Lung (tissue), 12 donors: ENCODE data around the gene TMEM123. TPM values are rescaled to one million over a fixed set of nuclear protein-coding genes. Genes with fewer than 3 reads are reported as not detected.

Source experiments
- ATAC-seq: fragments of 200-7000 bp; cut with Tn5 transposase; one replicate; pipeline ENCODE4 v1.9.1; 2020; ENCODE audit warnings: moderate number of reproducible peaks; ENCODE audit not compliant: insufficient read depth, low FRiP score
- DNase-seq, 3 donors: peaks; one replicate each; pipeline ENCODE4 v3.0.0-alpha.2; 2013 to 2017
- H3K27ac ChIP-seq, 2 donors: one replicate each; pipeline ENCODE4 v1.5.1; 2013; ENCODE audit warnings: mild to moderate bottlenecking in 2 of 2, moderate library complexity in 2 of 2, control low read depth in 1 of 2, inconsistent platforms in 1 of 2, low read depth in 1 of 2, low read length in 1 of 2
- H3K27me3 ChIP-seq, 3 donors: one replicate each; pipeline ENCODE4 v1.5.1; 2013; ENCODE audit warnings: low read length in 2 of 3; ENCODE audit not compliant: control insufficient read depth in 3 of 3, insufficient read depth in 3 of 3
- H3K36me3 ChIP-seq, 4 donors: one replicate each; pipeline ENCODE4 v1.5.1; 2013; ENCODE audit warnings: low read length in 4 of 4, mild to moderate bottlenecking in 1 of 4, moderate library complexity in 1 of 4; ENCODE audit not compliant: control insufficient read depth in 4 of 4, insufficient read depth in 4 of 4
- H3K4me1 ChIP-seq, 5 donors: one replicate each; pipeline ENCODE4 v1.5.1; 2013; ENCODE audit warnings: low read length in 5 of 5, mild to moderate bottlenecking in 2 of 5, moderate library complexity in 1 of 5; ENCODE audit not compliant: control insufficient read depth in 5 of 5, insufficient read depth in 5 of 5
- H3K4me3 ChIP-seq: one replicate; pipeline ENCODE4 v1.5.1; 2013; ENCODE audit warnings: mild to moderate bottlenecking, control low read depth, moderate library complexity
- H3K9ac ChIP-seq, 2 donors: one replicate each; pipeline ENCODE4 v1.5.1; 2013; ENCODE audit warnings: low read length in 2 of 2, control low read depth in 1 of 2; ENCODE audit not compliant: insufficient read depth in 1 of 2
- H3K9me3 ChIP-seq, 4 donors: one replicate each; pipeline ENCODE4 v1.5.1; 2013; ENCODE audit warnings: low read length in 3 of 4, mild to moderate bottlenecking in 1 of 4, moderate library complexity in 1 of 4; ENCODE audit not compliant: control insufficient read depth in 4 of 4, insufficient read depth in 3 of 4
- WGBS, 2 donors: extraction: QIAGEN DNeasy Blood & Tissue Kit; methylation state at CpG; one replicate each; pipeline ENCODE4 v1.1.7; 2013; 5-methylcytosine and 5-hydroxymethylcytosine counted together
- polyA plus RNA-seq, 2 donors: library from polyadenylated mRNA; stranded (reverse); fragments of 200-250 nt; gene quantifications; one replicate each; pipeline ENCODE4 v1.2.1, GENCODE V29; 2013
- total RNA-seq, 2 donors: library from RNA; depleted of rRNA in 1 of 2; stranded (reverse); fragments of >200 nt in 1 of 2; gene quantifications; one replicate each; pipeline ENCODE4 v1.2.1, GENCODE V29; 2014 to 2021
- TF ChIP-seq, protein P1 (sequence below): IDR thresholded peaks from 2 replicates; pipeline ENCODE4 v1.5.1; 2012; ENCODE audit warnings: mild to moderate bottlenecking; ENCODE audit errors: control extremely low read depth, extremely low read depth
- donor health status: control.
- donor health status: control.
- donor health status: Bipolar disorder and iron deficiency.
- donor health status: healthy.
- donor health status: DM: yes; HTN: yes; CAD: no.

The TMEM123 gene
- total and polyA plus RNA-seq, 4 donors = 53.6 to 245 (median 100) TPM

DNA sequence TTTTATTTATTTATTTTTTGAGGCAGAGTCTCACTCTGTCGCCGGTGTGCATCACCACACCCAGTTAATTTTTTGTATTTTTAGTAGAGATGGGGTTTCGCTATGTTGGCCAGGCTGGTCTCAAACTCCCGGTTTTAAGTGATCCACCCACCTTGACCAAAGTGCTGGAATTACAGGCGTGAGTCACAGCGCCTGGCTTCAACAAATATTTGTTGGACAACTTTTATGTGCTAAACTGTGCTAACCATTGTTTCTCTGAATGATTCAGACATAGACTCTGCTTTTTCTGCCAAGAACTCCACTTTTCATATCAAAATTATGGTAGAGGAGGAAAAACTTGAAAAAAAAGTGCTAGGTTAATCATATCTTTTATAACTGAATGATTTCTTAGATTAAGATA lies 41.7 kb upstream of the TMEM123 start:
- TF ChIP-seq, protein P1, sequence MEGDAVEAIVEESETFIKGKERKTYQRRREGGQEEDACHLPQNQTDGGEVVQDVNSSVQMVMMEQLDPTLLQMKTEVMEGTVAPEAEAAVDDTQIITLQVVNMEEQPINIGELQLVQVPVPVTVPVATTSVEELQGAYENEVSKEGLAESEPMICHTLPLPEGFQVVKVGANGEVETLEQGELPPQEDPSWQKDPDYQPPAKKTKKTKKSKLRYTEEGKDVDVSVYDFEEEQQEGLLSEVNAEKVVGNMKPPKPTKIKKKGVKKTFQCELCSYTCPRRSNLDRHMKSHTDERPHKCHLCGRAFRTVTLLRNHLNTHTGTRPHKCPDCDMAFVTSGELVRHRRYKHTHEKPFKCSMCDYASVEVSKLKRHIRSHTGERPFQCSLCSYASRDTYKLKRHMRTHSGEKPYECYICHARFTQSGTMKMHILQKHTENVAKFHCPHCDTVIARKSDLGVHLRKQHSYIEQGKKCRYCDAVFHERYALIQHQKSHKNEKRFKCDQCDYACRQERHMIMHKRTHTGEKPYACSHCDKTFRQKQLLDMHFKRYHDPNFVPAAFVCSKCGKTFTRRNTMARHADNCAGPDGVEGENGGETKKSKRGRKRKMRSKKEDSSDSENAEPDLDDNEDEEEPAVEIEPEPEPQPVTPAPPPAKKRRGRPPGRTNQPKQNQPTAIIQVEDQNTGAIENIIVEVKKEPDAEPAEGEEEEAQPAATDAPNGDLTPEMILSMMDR = no peak
- peak; percentile 68 for ATAC-seq
- H3K36me3 ChIP-seq = no peaks in the 10 kb centered on the region
- H3K27ac ChIP-seq = no peak overlapping the region
- no peak overlapping the region for H3K4me3 ChIP-seq
- H3K9me3 ChIP-seq = no peaks in the 10 kb centered on the region
- H3K27me3 ChIP-seq = no peaks in the 10 kb centered on the region
- 81 to 92% methylated on average over 6 of the region's 6 CpGs for WGBS, 2 donors
- no peak for DNase-seq
- H3K9ac ChIP-seq = no peak overlapping the region
- no peaks in the 10 kb centered on the region for H3K4me1 ChIP-seq

DNA sequence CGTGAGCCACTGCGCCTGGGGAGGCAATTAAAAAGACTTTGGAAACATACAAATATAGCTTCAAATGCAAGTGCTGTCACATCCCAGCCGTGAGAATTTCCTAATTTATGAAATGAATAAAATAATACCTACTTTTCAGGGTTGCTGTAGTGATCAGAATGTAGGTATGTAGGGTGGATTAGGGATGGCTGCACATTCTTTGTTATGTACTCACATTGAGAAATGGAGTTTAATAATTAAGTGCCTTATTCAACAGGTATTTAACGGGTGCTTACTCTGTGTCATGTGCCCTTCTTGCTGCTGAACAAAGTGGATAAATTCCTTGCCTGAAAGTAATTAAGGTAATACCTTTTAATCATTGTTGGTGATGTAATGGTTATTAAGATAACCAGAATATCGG lies 41.0 kb upstream of the TMEM123 start:
- H3K27me3 ChIP-seq = no peaks in the 10 kb centered on the region
- WGBS, 2 donors = 85 to 87% methylated on average over 5 of the region's 5 CpGs
- no peaks in the 10 kb centered on the region for H3K9me3 ChIP-seq
- DNase-seq (no peak), ATAC-seq (no peak)
- H3K4me1 ChIP-seq = no peaks in the 10 kb centered on the region
- H3K27ac ChIP-seq = no peak overlapping the region
- TF ChIP-seq, protein P1 = no peak
- no peaks in the 10 kb centered on the region for H3K36me3 ChIP-seq
- no peak overlapping the region for H3K4me3 ChIP-seq
- no peak overlapping the region for H3K9ac ChIP-seq

DNA sequence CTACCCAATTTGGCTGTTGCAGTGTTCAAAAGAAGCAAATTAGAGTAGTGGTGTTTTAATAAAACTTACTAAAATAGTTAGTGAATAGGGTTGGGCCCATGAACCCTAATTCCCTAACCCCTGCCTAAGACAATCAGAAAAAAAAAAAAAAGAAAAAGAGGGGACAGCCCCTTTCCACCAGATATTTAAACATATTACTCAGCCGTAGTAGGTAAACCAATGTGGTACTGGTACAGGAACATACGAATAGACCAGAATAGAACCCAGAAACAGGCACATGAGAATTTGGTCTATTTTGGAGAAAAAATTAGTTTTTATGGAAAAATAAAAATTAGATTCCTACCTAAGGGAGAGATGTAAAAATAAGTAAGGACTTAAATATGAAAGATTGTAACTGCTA lies 39.4 kb upstream of the TMEM123 start:
- ATAC-seq (no peak), DNase-seq (no peak)
- no peak overlapping the region for H3K9ac ChIP-seq
- no peak overlapping the region for H3K27ac ChIP-seq
- H3K4me1 ChIP-seq = no peaks in the 10 kb centered on the region
- H3K4me3 ChIP-seq = no peak overlapping the region
- TF ChIP-seq, protein P1 = no peak
- 92% methylated on average over 2 of the region's 2 CpGs for WGBS, 2 donors
- no peaks in the 10 kb centered on the region for H3K27me3 ChIP-seq
- no peaks in the 10 kb centered on the region for H3K36me3 ChIP-seq
- H3K9me3 ChIP-seq = no peaks in the 10 kb centered on the region
